Choroid plexus epithelial cell (primary cell): ENCODE results near the gene KCTD16.

Source experiments
- DNase-seq: peaks from one replicate; pipeline ENCODE4 v3.0.0-alpha.2; 2010; ENCODE audit warnings: low read depth
- H3K4me3 ChIP-seq: 2 replicates; pipeline ENCODE4 v1.5.1; 2011; ENCODE audit warnings: low read depth, mild to moderate bottlenecking, control low read depth, low read length, moderate library complexity
- CTCF ChIP-seq: conservative IDR thresholded peaks from 2 replicates; pipeline ENCODE4 v1.5.1; 2011; ENCODE audit warnings: low read depth, mild to moderate bottlenecking, control low read depth, inconsistent platforms, low read length, moderate library complexity

Gene KCTD16

GRCh38 chr5:144210655-144211054 is 40.0 kb downstream of the KCTD16 start:
- DNase-seq = no peak
- H3K4me3 ChIP-seq = no peak overlapping the region
- no peak for TF ChIP-seq CTCF

- no peak overlapping the region for H3K4me3 ChIP-seq
- DNase-seq = no peak
- TF ChIP-seq CTCF = no peak
These were observed 49.2 kb downstream of the KCTD16 start for GRCh38 chr5:144219869-144220268.

GRCh38 chr5:144227363-144227999 is 56.8 kb downstream of the KCTD16 start:
- no peak for TF ChIP-seq CTCF
- no peak overlapping the region for H3K4me3 ChIP-seq
- no peak for DNase-seq

- no peak for TF ChIP-seq CTCF
- H3K4me3 ChIP-seq = no peak overlapping the region
- DNase-seq = no peak
These were observed 60.1 kb downstream of the KCTD16 start for GRCh38 chr5:144230806-144231205.

- H3K4me3 ChIP-seq = no peak overlapping the region
- no peak for TF ChIP-seq CTCF
- no peak for DNase-seq
These were observed 61.6 kb downstream of the KCTD16 start for GRCh38 chr5:144232285-144232684.

- DNase-seq = no peak
- no peak for TF ChIP-seq CTCF
These were observed 65.8 kb downstream of the KCTD16 start for GRCh38 chr5:144236499-144236898.

GRCh38 chr5:144237851-144238250 is 67.2 kb downstream of the KCTD16 start:
- TF ChIP-seq CTCF = no peak
- DNase-seq = peak; percentile 1
- H3K4me3 ChIP-seq = no peak overlapping the region

More at GRCh38 chr5:144236499-144236898, 65.8 kb downstream of the KCTD16 start:
- H3K4me3 ChIP-seq = no peak overlapping the region
